Endothelial cell of hepatic sinusoid (primary cell): ENCODE results near the gene GPR68.
"Not testable (repeated sequence)": the region's sequence is repeated elsewhere in the genome, so short reads cannot be mapped to it uniquely, and the experiment has no call there.

ENCODE experiments used
- in situ Hi-C: cut with HindIII; loops from 2 replicates; pipeline ENCODE4 v1.10.0; 2017; ENCODE audit warnings: low sequenced_read_pairs

Gene GPR68

GRCh38 chr14:91255026-91255695 lies 10.7 kb upstream of the GPR68 start:
- in situ Hi-C loops, result no loop called here

GRCh38 chr14:91254461-91254860 lies 10.0 kb upstream of the GPR68 start:
- in situ Hi-C loops, result no loop called here

GRCh38 chr14:91253795-91254323 lies 9.4 kb upstream of the GPR68 start:
- in situ Hi-C loops, result no loop called here

GRCh38 chr14:91252871-91253794 lies 8.6 kb upstream of the GPR68 start:
- in situ Hi-C loops, result no loop called here

- in situ Hi-C loops, result no loop called here
These were observed 6.4 kb upstream of the GPR68 start for GRCh38 chr14:91250912-91251311.

GRCh38 chr14:91249841-91250616 lies 5.5 kb upstream of the GPR68 start:
- in situ Hi-C loops, result no loop called here

GRCh38 chr14:91246051-91246852 lies 1.7 kb upstream of the GPR68 start:
- in situ Hi-C loops, result no loop called here

GRCh38 chr14:91245616-91246015 lies 1.1 kb upstream of the GPR68 start:
- in situ Hi-C loops, result not testable (repeated sequence)

- in situ Hi-C loops, result no loop called here
These were observed 525 bp upstream of the GPR68 start for GRCh38 chr14:91245029-91245428.

GRCh38 chr14:91243074-91243471 lies 1.4 kb downstream of the GPR68 start:
- in situ Hi-C loops, result no loop called here

- in situ Hi-C loops, result no loop called here
These were observed 1.9 kb downstream of the GPR68 start for GRCh38 chr14:91242635-91243034.

- in situ Hi-C loops, result no loop called here
These were observed 2.6 kb downstream of the GPR68 start for GRCh38 chr14:91241863-91242262.

GRCh38 chr14:91238661-91239060 lies 5.8 kb downstream of the GPR68 start:
- in situ Hi-C loops, result no loop called here

- in situ Hi-C loops, result no loop called here
These were observed 6.4 kb downstream of the GPR68 start for GRCh38 chr14:91238085-91238484.

GRCh38 chr14:91237219-91237618 lies 7.3 kb downstream of the GPR68 start:
- in situ Hi-C loops, result no loop called here

- in situ Hi-C loops, result no loop called here
These were observed 8.7 kb downstream of the GPR68 start for GRCh38 chr14:91235841-91236240.

GRCh38 chr14:91234791-91235114 lies 9.8 kb downstream of the GPR68 start:
- in situ Hi-C loops, result no loop called here

GRCh38 chr14:91233936-91234790 lies 10.3 kb downstream of the GPR68 start:
- in situ Hi-C loops, result no loop called here

- in situ Hi-C loops, result no loop called here
These were observed 11.9 kb downstream of the GPR68 start for GRCh38 chr14:91232603-91233002.

GRCh38 chr14:91232052-91232451 lies 12.5 kb downstream of the GPR68 start:
- in situ Hi-C loops, result no loop called here
